Esophagus muscularis mucosa (tissue), 4 donors: Measurements from ENCODE around the gene RAD51AP2. TPM values are rescaled to one million over a fixed set of nuclear protein-coding genes. Genes with fewer than 3 reads are reported as not detected.

Source experiments
- DNase-seq: peaks from one replicate; pipeline ENCODE4 v3.0.0-alpha.2; 2017; ENCODE audit errors: extremely low spot score
- H3K27ac ChIP-seq, 4 donors: fragments of 200-600 bp; sonication (generic); replicated peaks in 1 of 4; 1 replicate in 3 of 4; 2 replicates in 1 of 4; pipeline ENCODE4 v1.5.1; 2016 to 2019; ENCODE audit warnings: mild to moderate bottlenecking in 1 of 4
- H3K27me3 ChIP-seq, 4 donors: fragments of 200-600 bp; sonication (generic); one replicate each; pipeline versions ENCODE4 v1.5.1 to v1.6.0; 2016 to 2019
- H3K36me3 ChIP-seq, 4 donors: fragments of 200-600 bp; sonication (generic); one replicate each; pipeline ENCODE4 v1.5.1; 2016 to 2019
- H3K4me1 ChIP-seq, 4 donors: fragments of 200-600 bp; sonication (generic); one replicate each; pipeline ENCODE4 v1.5.1; 2016 to 2019
- H3K4me3 ChIP-seq, 4 donors: fragments of 200-600 bp; sonication (generic); 1 replicate in 2 of 4; 2 replicates in 2 of 4; pipeline ENCODE4 v1.5.1; 2016 to 2019; ENCODE audit warnings: mild to moderate bottlenecking in 4 of 4, moderate library complexity in 1 of 4
- H3K9me3 ChIP-seq, 4 donors: fragments of 200-600 bp; sonication (generic); 1 replicate in 3 of 4; 2 replicates in 1 of 4; pipeline ENCODE4 v1.5.1; 2016 to 2019
- EP300 ChIP-seq: sonication (generic); formaldehyde crosslinking; IDR thresholded peaks from one replicate; pipeline ENCODE4 v1.6.1; 2017; ENCODE audit warnings: antibody characterized with exemption
- POLR2A ChIP-seq: fragments of 450-650 bp; IDR thresholded peaks from one replicate; pipeline ENCODE4 v1.6.1; 2017; ENCODE audit warnings: antibody characterized with exemption, moderate library complexity, mild to moderate bottlenecking, low read depth
- POLR2AphosphoS5 ChIP-seq, 2 donors: sonication (generic); formaldehyde crosslinking; IDR thresholded peaks; one replicate each; pipeline ENCODE4 v1.6.1; 2017; ENCODE audit warnings: antibody characterized with exemption in 2 of 2
- WGBS: methylation state at CpG from one replicate; pipeline ENCODE4 v1.1.5; 2018; 5-methylcytosine and 5-hydroxymethylcytosine counted together
- intact Hi-C: fragments of 100-400 bp; cut with DNase I; formaldehyde crosslinking; loops from one replicate; pipeline ENCODE4 v1.15.1; 2023
- total RNA-seq, 4 donors: library from RNA; depleted of rRNA; stranded (reverse); fragments of >200 nt; gene quantifications; one replicate each; pipeline versions ENCODE4 v1.1.0 to v1.2.1, GENCODE V29; 2016
- TF ChIP-seq, protein P1 (sequence below), 3 experiments: fragments of 200-600 bp in 2 of 3; fragments of 450-650 bp in 1 of 3; sonication (generic) in 2 of 3; IDR thresholded peaks; one replicate each; pipeline ENCODE4 v1.5.1; 2017 to 2019; ENCODE audit warnings: antibody characterized with exemption in 3 of 3, mild to moderate bottlenecking in 2 of 3, moderate library complexity in 1 of 3

RAD51AP2 gene
- total RNA-seq, 4 donors from 2014 or later: not detected

DNA sequence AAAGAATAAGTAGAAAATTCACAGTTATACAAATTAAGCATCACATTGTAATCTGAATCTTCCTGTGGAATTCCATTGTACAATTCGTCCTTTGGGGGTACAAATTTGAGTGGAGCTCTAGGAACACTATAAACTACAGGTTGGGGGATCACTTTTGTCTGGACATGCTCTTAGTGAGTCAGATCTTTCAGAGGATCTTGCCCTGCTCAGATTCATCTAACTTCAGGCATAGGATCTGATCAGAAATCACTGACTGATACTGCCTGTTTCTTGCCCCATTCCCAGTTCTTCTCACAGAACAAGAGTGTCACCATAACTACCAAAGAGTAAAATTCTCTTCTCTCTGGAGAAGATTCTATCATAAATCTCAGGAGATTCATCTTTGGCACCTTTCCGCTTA is 11.5 kb upstream of the RAD51AP2 start:
- Histone ChIP-seq H3K27ac (no peak overlapping the region), H3K4me1 (no peaks in the 10 kb centered on the region), H3K27me3 (no peaks in the 10 kb centered on the region), H3K9me3 (no peaks in the 10 kb centered on the region), H3K4me3 (no peak overlapping the region), H3K36me3 (no peaks in the 10 kb centered on the region)
- DNase-seq: no peak
- no peak for TF ChIP-seq EP300
- TF ChIP-seq POLR2A: no peak
- no peak for TF ChIP-seq POLR2AphosphoS5 (IDR thresholded peaks at IDR 0.05)
- TF ChIP-seq, protein P1, sequence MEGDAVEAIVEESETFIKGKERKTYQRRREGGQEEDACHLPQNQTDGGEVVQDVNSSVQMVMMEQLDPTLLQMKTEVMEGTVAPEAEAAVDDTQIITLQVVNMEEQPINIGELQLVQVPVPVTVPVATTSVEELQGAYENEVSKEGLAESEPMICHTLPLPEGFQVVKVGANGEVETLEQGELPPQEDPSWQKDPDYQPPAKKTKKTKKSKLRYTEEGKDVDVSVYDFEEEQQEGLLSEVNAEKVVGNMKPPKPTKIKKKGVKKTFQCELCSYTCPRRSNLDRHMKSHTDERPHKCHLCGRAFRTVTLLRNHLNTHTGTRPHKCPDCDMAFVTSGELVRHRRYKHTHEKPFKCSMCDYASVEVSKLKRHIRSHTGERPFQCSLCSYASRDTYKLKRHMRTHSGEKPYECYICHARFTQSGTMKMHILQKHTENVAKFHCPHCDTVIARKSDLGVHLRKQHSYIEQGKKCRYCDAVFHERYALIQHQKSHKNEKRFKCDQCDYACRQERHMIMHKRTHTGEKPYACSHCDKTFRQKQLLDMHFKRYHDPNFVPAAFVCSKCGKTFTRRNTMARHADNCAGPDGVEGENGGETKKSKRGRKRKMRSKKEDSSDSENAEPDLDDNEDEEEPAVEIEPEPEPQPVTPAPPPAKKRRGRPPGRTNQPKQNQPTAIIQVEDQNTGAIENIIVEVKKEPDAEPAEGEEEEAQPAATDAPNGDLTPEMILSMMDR (IDR thresholded peaks at IDR 0.05): no peak
- intact Hi-C loops: no loop called here
- WGBS: 84% methylated on average over 2 of the region's 2 CpGs

DNA sequence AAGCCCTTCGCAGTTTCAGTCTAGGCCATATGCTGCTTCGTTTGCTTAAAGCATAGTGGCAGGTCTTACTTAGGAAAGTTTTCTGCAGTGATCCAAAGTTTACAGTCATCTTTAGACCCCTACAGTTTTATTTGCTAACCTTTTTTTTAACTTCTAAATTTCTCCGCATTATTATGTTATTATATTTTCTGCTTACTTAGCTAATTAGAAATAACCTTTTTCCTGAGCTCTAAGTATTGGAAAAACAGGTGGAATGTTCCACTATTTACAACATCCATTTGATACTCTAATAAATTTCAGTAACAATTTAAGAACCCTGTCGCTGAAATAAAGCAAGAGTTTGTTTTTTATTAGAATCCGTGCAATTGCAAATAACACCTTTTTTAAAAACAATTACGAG is 4.1 kb upstream of the RAD51AP2 start:
- no peaks in the 10 kb centered on the region for H3K27me3 ChIP-seq
- intact Hi-C loops: no loop called here
- no peak overlapping the region for H3K27ac ChIP-seq
- no peaks in the 10 kb centered on the region for H3K36me3 ChIP-seq
- H3K9me3 ChIP-seq: no peaks in the 10 kb centered on the region
- 86% methylated on average over 6 of the region's 6 CpGs for WGBS
- peaks cover 6 to 24% (median 12%) of the 10 kb centered on the region in 4 donors for H3K4me1 ChIP-seq
- no peak for TF ChIP-seq POLR2AphosphoS5 (IDR thresholded peaks at IDR 0.05)
- TF ChIP-seq POLR2A: no peak
- TF ChIP-seq, protein P1 (IDR thresholded peaks at IDR 0.05): no peak
- TF ChIP-seq EP300: no peak
- no peak for DNase-seq
- no peak overlapping the region for H3K4me3 ChIP-seq

DNA sequence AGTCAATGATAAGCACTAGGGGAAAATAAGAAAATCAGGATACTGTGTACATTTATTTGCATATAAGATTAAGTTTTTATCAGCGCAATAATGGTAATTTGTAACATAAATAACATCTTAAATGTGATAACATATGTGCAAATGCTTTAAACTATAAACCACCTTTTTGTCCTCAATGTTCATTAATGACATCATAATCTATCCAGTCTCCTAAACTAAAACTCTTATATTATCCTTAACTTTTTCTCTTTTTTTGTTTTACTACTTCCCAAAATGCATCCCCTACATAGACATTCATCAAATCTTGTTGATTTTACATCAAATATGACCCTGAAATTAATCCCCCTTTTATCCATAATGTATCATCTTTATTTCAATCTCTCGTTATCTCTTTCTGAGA is 3.4 kb upstream of the RAD51AP2 start:
- intact Hi-C loops: no loop called here
- no peak for DNase-seq
- TF ChIP-seq, protein P1 (IDR thresholded peaks at IDR 0.05): no peak
- TF ChIP-seq POLR2AphosphoS5 (IDR thresholded peaks at IDR 0.05): no peak
- TF ChIP-seq POLR2A: no peak
- no peak for TF ChIP-seq EP300

DNA sequence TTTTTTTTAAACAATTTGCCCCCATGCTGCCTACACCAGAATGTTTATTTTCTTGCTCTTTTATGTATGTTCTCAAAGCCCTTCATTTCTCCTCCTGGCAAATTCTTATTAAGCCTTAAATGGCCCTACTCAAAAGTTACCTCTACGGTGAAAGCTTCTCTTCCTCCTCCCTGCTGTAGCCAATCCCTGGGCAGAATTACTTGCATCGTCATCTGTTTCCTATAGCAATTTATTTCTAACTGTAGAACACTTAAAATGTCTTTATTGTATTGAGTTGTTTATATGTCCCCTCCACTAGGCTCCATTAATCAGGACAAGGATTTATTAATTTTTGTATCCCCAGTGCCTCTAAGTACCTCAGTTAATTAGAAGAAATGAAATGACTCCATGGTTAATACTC is 2.5 kb upstream of the RAD51AP2 start:
- WGBS: 77% methylated on average over 2 of the region's 2 CpGs

More for the DNA sequence above, 3.4 kb upstream of the RAD51AP2 start:
- Histone ChIP-seq H3K27me3 (no peaks in the 10 kb centered on the region), H3K36me3 (no peaks in the 10 kb centered on the region), H3K9me3 (no peaks in the 10 kb centered on the region), H3K27ac (no peak overlapping the region), H3K4me1 (peaks cover 6 to 24% (median 12%) of the 10 kb centered on the region in 4 donors), H3K4me3 (no peak overlapping the region)
- WGBS: 96% methylated on average over 2 of the region's 2 CpGs

DNA sequence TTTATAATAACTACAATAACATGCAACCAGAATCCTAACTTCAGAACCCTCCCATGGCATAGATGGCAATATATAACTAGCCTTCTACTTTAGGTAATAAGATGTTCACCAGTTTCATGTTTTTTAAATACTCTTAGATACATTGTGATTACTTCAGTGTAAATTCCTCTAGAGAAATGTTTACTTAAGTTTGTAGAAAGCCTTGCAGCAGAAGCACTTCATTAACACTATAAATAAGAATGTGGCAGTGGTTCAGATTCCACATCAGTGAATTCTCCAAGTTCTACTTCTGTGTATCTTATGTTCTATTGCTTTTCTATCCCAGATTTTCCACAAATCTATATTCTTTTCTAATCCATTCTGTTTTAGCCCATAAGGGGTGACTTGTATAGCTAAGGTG is 1.2 kb upstream of the RAD51AP2 start:
- intact Hi-C loops: no loop called here
- Histone ChIP-seq H3K27ac (peak overlapping the region in 1 of 4 donors; percentile 88), H3K9me3 (no peaks in the 10 kb centered on the region), H3K4me3 (no peak overlapping the region), H3K36me3 (no peaks in the 10 kb centered on the region), H3K27me3 (no peaks in the 10 kb centered on the region), H3K4me1 (peaks cover 6 to 24% (median 12%) of the 10 kb centered on the region in 4 donors)
- no peak for DNase-seq
- TF ChIP-seq POLR2AphosphoS5 (IDR thresholded peaks at IDR 0.05) (no peak), EP300 (no peak)
- TF ChIP-seq, protein P1 (IDR thresholded peaks at IDR 0.05): no peak

More for the DNA sequence above, 2.5 kb upstream of the RAD51AP2 start:
- Histone ChIP-seq H3K9me3 (no peaks in the 10 kb centered on the region), H3K27me3 (no peaks in the 10 kb centered on the region), H3K4me1 (peaks cover 6 to 24% (median 12%) of the 10 kb centered on the region in 4 donors), H3K36me3 (no peaks in the 10 kb centered on the region), H3K27ac (no peak overlapping the region), H3K4me3 (no peak overlapping the region)
- intact Hi-C loops: no loop called here
- DNase-seq: no peak
- TF ChIP-seq, protein P1 (IDR thresholded peaks at IDR 0.05): no peak
- TF ChIP-seq EP300 (no peak), POLR2A (no peak), POLR2AphosphoS5 (IDR thresholded peaks at IDR 0.05) (no peak)
